Kidney (tissue), 14 donors: ENCODE results near the gene QRFP. TPM values are rescaled to one million over a fixed set of nuclear protein-coding genes. Genes with fewer than 3 reads are reported as not detected.

Source experiments
- DNase-seq, 5 donors: peaks; one replicate each; pipeline ENCODE4 v3.0.0-alpha.2; 2013 to 2020
- FAIRE-seq: peaks from 2 replicates; lab custom pipeline; 2012; peaks lifted over from hg19 to GRCh38; lab: Jason Lieb, UNC
- H3K27ac ChIP-seq, 2 donors: one replicate each; pipeline ENCODE4 v1.7.0; 2013; ENCODE audit warnings: low read depth in 2 of 2, low read length in 2 of 2, inconsistent platforms in 1 of 2
- H3K27me3 ChIP-seq: one replicate; pipeline ENCODE4 v1.7.1; 2013; ENCODE audit warnings: low read length, inconsistent platforms; ENCODE audit not compliant: control insufficient read depth, insufficient read depth
- H3K36me3 ChIP-seq, 3 donors: one replicate each; pipeline versions ENCODE4 v1.7.0 to v1.7.1; 2013; ENCODE audit warnings: low read length in 3 of 3, control low read depth in 1 of 3, inconsistent platforms in 1 of 3; ENCODE audit not compliant: insufficient read depth in 3 of 3, control insufficient read depth in 2 of 3
- H3K4me1 ChIP-seq, 3 donors: one replicate each; pipeline versions ENCODE4 v1.7.0 to v1.7.1; 2013; ENCODE audit warnings: low read length in 3 of 3, inconsistent platforms in 1 of 3, low read depth in 1 of 3; ENCODE audit not compliant: control insufficient read depth in 2 of 3, insufficient read depth in 2 of 3
- H3K4me3 ChIP-seq, 3 donors: one replicate each; pipeline versions ENCODE4 v1.7.0 to v1.8.1; 2013; ENCODE audit warnings: low read length in 3 of 3, control low read depth in 1 of 3, inconsistent platforms in 1 of 3
- H3K9ac ChIP-seq, 3 donors: one replicate each; pipeline versions ENCODE4 v1.7.0 to v1.7.1; 2013; ENCODE audit warnings: low read length in 3 of 3, control low read depth in 1 of 3, inconsistent platforms in 1 of 3
- H3K9me3 ChIP-seq, 3 donors: one replicate each; pipeline versions ENCODE4 v1.7.0 to v1.7.1; 2013; ENCODE audit warnings: low read length in 3 of 3, control low read depth in 1 of 3, inconsistent platforms in 1 of 3; ENCODE audit not compliant: control insufficient read depth in 2 of 3, insufficient read depth in 1 of 3
- intact Hi-C: fragments of 100-400 bp; cut with DNase I; formaldehyde crosslinking; loops from one replicate; pipeline ENCODE4 v1.11.1; 2022
- polyA plus RNA-seq: library from polyadenylated mRNA; stranded (reverse); fragments of 350-450 nt; fragmentation: Illumina TruSeq; extraction: RNeasy Lipid Tissue Mini Kit (QIAGEN cat#74804); gene quantifications from one replicate; pipeline ENCODE4 v1.2.3, GENCODE V29; 2014; ENCODE audit warnings: low read depth, low replicate concordance; ENCODE audit not compliant: insufficient read depth
- total RNA-seq: library from RNA; stranded (reverse); fragmentation: NEBNext Ultra II Directional; extraction: Animal tissue kit (Norgen Biotek cat#: 25700); gene quantifications from one replicate; pipeline ENCODE4 v1.2.1, GENCODE V29; 2021
- TF ChIP-seq, protein P1 (sequence below): IDR thresholded peaks from 3 replicates; pipeline ENCODE4 v1.5.1; 2012; ENCODE audit warnings: mild to moderate bottlenecking, moderate library complexity, borderline replicate concordance; ENCODE audit not compliant: insufficient read depth; ENCODE audit errors: extremely low read depth
- donor health status: control.
- donor health status: control.
- donor health status: control.
- donor health status: control.
- donor health status: control.
- donor health status: DM: yes; HTN: yes; CAD: no.
- donor health status: Normal renal cell carcinoma (clear cell type).

QRFP gene
- total and polyA plus RNA-seq, 2 donors from 2014 or later: not detected

DNA sequence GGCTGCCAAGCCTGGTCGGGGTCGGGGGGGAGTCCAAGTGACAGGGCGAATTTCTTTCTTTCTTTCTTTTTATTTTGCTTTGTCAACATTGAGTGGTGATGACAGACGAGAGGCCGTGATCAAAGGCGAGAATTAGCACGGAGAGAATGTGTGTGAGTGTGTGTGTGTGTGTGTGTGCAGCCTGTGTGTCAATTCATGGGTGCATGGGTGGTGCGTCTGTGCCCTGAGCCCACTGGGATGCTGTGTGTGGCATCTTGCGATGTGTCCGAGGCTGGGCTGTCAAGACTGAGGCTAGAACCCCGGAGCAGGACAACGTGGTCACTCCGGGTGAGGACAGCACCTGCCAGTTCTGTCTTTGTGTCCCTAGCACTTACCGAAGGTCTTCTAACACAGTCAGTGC lies 47.2 kb upstream of the QRFP start:
- Histone ChIP-seq H3K9ac (no peak overlapping the region), H3K27me3 (peaks cover 5% of the 10 kb centered on the region), H3K9me3 (no peaks in the 10 kb centered on the region), H3K36me3 (no peaks in the 10 kb centered on the region), H3K4me3 (no peak overlapping the region), H3K27ac (no peak overlapping the region), H3K4me1 (peaks cover 0 to 2% (median 0%) of the 10 kb centered on the region in 3 donors)
- no peak for FAIRE-seq
- intact Hi-C loops: no loop called here
- DNase-seq: peak in 1 of 5 donors; percentile 5
- TF ChIP-seq, protein P1, sequence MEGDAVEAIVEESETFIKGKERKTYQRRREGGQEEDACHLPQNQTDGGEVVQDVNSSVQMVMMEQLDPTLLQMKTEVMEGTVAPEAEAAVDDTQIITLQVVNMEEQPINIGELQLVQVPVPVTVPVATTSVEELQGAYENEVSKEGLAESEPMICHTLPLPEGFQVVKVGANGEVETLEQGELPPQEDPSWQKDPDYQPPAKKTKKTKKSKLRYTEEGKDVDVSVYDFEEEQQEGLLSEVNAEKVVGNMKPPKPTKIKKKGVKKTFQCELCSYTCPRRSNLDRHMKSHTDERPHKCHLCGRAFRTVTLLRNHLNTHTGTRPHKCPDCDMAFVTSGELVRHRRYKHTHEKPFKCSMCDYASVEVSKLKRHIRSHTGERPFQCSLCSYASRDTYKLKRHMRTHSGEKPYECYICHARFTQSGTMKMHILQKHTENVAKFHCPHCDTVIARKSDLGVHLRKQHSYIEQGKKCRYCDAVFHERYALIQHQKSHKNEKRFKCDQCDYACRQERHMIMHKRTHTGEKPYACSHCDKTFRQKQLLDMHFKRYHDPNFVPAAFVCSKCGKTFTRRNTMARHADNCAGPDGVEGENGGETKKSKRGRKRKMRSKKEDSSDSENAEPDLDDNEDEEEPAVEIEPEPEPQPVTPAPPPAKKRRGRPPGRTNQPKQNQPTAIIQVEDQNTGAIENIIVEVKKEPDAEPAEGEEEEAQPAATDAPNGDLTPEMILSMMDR: no peak

DNA sequence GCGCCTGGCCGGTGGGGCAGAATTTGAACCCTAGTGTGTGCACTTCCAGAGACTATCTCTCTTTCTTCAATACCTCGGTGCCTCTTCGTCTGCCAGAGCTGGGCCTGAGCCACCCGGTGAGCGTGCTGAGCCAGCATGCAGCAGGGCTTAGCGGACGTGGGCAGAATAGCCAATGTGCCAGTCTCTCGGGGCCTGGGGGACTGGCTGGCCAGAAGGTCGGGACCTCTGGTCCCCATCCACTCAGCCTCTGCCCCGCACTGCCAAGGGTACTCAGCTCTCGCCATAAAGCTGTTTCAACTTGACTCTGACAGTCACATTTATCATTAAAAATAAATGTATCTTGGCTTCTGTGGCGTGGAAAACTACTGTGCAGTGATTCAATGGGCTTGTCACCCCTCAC lies 46.6 kb upstream of the QRFP start:
- intact Hi-C loops: no loop called here
- FAIRE-seq (no peak), DNase-seq (no peak)
- H3K4me1 ChIP-seq: peaks cover 0 to 2% (median 0%) of the 10 kb centered on the region in 3 donors
- no peak overlapping the region for H3K4me3 ChIP-seq
- H3K36me3 ChIP-seq: no peaks in the 10 kb centered on the region
- no peak overlapping the region for H3K9ac ChIP-seq
- no peaks in the 10 kb centered on the region for H3K9me3 ChIP-seq
- H3K27ac ChIP-seq: no peak overlapping the region
- TF ChIP-seq, protein P1: no peak
- H3K27me3 ChIP-seq: peaks cover 5% of the 10 kb centered on the region

DNA sequence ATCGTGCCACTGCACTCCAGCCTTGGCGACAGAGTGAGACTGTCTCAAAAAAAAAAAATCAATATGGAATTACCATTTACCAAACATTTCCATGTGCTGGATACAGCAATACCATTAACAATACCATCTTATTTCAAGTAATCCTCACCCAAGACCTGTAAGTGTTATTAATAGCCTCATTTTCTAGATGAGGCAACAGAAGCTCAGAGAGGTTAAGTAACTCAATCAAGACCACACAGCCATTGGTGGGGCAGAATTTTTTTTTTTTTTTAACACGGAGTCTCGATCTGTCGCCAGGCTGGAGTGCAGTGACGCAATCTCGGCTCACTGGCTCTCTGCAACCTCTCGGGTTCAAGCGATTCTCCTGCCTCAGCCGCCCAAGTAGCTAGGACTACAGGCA lies 46.1 kb upstream of the QRFP start:
- H3K27me3 ChIP-seq: peaks cover 9% of the 10 kb centered on the region

More for the DNA sequence above, 46.1 kb upstream of the QRFP start:
- no peak overlapping the region for H3K27ac ChIP-seq
- no peak overlapping the region for H3K9ac ChIP-seq
- DNase-seq (no peak), FAIRE-seq (no peak)
- no peak overlapping the region for H3K4me3 ChIP-seq
- H3K4me1 ChIP-seq: peaks cover 0 to 2% (median 0%) of the 10 kb centered on the region in 3 donors
- intact Hi-C loops: no loop called here
- H3K36me3 ChIP-seq: no peaks in the 10 kb centered on the region
- H3K9me3 ChIP-seq: no peaks in the 10 kb centered on the region
- TF ChIP-seq, protein P1: no peak
